ENCODE results near the gene EED. TPM values are rescaled to one million over a fixed set of nuclear protein-coding genes. Genes with fewer than 3 reads are reported as not detected.

EED gene
- total and polyA plus RNA-seq, 9 donors, result 16.2 to 29.4 (median 17.2) TPM

DNA sequence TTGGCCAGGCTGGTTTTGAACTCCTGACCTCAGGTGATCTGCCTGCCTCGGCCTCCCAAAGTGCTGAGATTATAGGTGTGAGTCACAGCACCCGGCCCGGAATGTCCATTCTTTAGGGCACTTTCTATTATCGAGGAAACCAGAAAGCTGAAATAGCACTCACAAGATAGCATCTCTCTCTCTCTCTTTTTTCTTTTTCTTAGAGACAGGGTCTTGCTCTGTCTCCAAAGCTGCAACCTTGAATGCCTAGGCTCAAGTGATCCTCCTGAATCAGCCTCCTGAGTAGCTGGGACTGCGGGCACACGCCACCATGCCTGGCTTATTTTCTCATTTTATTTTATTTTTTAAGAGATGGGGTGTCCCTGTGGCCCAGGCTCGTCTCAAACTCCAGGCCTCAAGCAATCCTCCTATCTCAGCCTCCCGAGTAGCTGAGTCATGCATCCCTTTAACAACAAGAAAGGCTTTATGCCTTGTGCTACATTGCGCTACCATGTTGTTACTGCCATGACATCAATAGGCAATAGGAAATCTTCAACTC, 7.2 kb upstream of the EED start:
- TF ChIP-seq EP300 (IDR thresholded peaks at IDR 0.05) (no peak), CTCF (IDR thresholded peaks at IDR 0.05) (no peak), POLR2A (IDR thresholded peaks at IDR 0.05) (no peak)
- 88 to 94% (median 93%) methylated on average over 9 of the region's 9 CpGs for WGBS, 3 donors

DNA sequence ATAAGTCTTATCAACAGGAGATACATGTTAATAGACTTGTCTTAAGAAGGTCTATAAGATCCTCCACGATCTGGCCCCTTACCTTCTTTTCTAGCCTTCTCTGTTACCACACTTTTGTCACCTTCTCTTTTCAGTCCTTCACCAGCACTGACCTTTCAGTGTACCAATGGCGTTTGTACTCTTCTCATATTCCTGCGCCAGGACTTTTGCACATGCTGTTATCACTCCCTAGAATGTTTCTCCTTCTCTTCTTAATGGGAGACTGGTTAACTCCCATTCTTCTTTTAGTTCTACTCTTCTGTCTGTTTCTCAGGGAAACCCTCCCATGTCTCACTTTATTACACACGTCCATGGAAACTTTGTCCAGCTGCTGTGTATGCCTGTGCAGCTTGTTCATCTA, 4.4 kb upstream of the EED start:
- no peak for DNase-seq
- TF ChIP-seq EP300 (IDR thresholded peaks at IDR 0.05) (no peak), POLR2A (IDR thresholded peaks at IDR 0.05) (no peak), CTCF (IDR thresholded peaks at IDR 0.05) (no peak)
- no peaks in the 10 kb centered on the region for H3K36me3 ChIP-seq
- intact Hi-C loops (cut with DNase I), result no loop called here
- no peak overlapping the region for H3K4me3 ChIP-seq
- no peak overlapping the region for H3K27ac ChIP-seq
- H3K9me3 ChIP-seq, result no peaks in the 10 kb centered on the region
- WGBS, 3 donors, result 75 to 80% (median 76%) methylated on average over 4 of the region's 4 CpGs
- H3K27me3 ChIP-seq, result no peaks in the 10 kb centered on the region
- H3K4me1 ChIP-seq (ENCODE audit: insufficient read depth), result no peaks in the 10 kb centered on the region

More for the DNA sequence above, 7.2 kb upstream of the EED start:
- no peaks in the 10 kb centered on the region for H3K9me3 ChIP-seq
- H3K4me1 ChIP-seq (ENCODE audit: insufficient read depth), result no peaks in the 10 kb centered on the region
- no peaks in the 10 kb centered on the region for H3K27me3 ChIP-seq
- no peak overlapping the region for H3K4me3 ChIP-seq
- no peak for DNase-seq
- H3K27ac ChIP-seq, result no peak overlapping the region
- intact Hi-C loops (cut with DNase I), result no loop called here
- no peaks in the 10 kb centered on the region for H3K36me3 ChIP-seq

DNA sequence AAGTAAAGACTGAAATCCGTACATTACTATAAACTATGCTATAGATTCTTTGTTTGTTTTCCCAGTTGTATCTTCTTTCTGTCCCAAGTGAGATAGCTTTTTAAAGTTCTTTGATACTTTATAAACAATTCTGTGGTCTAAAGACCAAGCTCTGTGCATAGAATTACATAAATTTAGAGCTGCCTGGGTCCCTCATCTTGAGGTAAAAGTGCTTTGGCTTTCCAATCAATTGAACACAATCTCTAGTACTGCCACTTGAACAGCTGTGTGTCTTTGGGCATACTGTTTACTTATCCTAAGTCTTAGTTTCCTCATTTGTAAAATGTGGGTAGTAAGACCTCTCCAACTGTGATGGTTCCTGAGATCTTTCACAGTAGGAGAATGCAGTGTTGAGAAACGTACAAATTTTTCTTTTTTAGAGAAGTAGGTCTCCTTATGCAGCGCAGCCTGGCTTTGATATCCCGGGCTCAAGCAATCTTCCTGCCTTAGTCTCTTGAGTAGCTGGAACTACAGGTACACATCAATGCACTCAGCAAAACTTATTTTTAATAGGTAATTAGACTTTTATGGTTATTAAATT, 2.5 kb upstream of the EED start:
- no peak overlapping the region for H3K27ac ChIP-seq
- intact Hi-C loops (cut with DNase I), result no loop called here
- H3K36me3 ChIP-seq, result no peaks in the 10 kb centered on the region
- no peaks in the 10 kb centered on the region for H3K4me1 ChIP-seq (ENCODE audit: insufficient read depth)
- DNase-seq, result no peak
- no peaks in the 10 kb centered on the region for H3K27me3 ChIP-seq
- no peak for TF ChIP-seq POLR2A (IDR thresholded peaks at IDR 0.05)
- no peak for TF ChIP-seq EP300 (IDR thresholded peaks at IDR 0.05)
- no peak for TF ChIP-seq CTCF (IDR thresholded peaks at IDR 0.05)
- no peak overlapping the region for H3K4me3 ChIP-seq
- no peaks in the 10 kb centered on the region for H3K9me3 ChIP-seq
- WGBS, 3 donors, result 86 to 90% (median 87%) methylated on average over 4 of the region's 4 CpGs

DNA sequence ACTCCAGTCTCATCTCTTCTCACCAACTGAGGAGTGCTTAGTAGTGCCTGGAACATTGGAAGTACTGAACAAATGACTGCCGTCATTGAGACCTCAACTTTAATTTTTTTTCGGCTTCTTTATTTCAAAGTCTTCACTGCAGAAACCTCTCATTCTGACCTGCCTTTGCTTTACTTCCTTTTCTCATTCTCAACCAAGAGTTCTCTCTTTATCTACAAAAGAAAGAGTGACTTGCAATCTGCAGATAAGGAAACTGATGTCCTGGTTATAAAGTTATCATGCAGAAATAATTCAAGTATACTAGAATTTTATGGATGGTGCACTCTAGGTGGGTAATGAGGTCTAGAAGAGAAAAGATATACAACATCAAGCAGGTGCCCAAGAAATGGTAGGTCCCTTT, 1.2 kb upstream of the EED start:
- TF ChIP-seq EP300 (IDR thresholded peaks at IDR 0.05) (no peak), CTCF (IDR thresholded peaks at IDR 0.05) (no peak), POLR2A (IDR thresholded peaks at IDR 0.05) (no peak)
- no peaks in the 10 kb centered on the region for H3K36me3 ChIP-seq
- H3K27ac ChIP-seq, result no peak overlapping the region
- H3K4me1 ChIP-seq (ENCODE audit: insufficient read depth), result no peaks in the 10 kb centered on the region
- DNase-seq, result no peak
- H3K27me3 ChIP-seq, result no peaks in the 10 kb centered on the region
- H3K9me3 ChIP-seq, result no peaks in the 10 kb centered on the region
- no peak overlapping the region for H3K4me3 ChIP-seq
- intact Hi-C loops (cut with DNase I), result no loop called here
- 69 to 75% (median 71%) methylated on average over 2 of the region's 2 CpGs for whole genome bisulfite sequencing, 3 donors
